Trophoblast cell (in vitro differentiated cells and primary cell): ENCODE data around the gene MYO1E.

Experiments
- DNase-seq, 2 donors: peaks; one replicate each; pipeline ENCODE4 v3.0.0-alpha.2; 2016
- H2AFZ ChIP-seq: 2 replicates; pipeline ENCODE4 v1.6.1; 2013; ENCODE audit warnings: low read length, moderate library complexity, mild to moderate bottlenecking; ENCODE audit not compliant: insufficient read depth, poor library complexity
- H2AK5ac ChIP-seq: 2 replicates; pipeline ENCODE4 v1.6.1; 2013; ENCODE audit warnings: mild to moderate bottlenecking, low read length
- H2BK120ac ChIP-seq: 2 replicates; pipeline ENCODE4 v1.6.1; 2013; ENCODE audit warnings: low read length, mild to moderate bottlenecking, moderate library complexity; ENCODE audit not compliant: insufficient read depth, poor library complexity
- H2BK12ac ChIP-seq: 2 replicates; pipeline ENCODE4 v1.6.1; 2013; ENCODE audit warnings: mild to moderate bottlenecking, low read length, moderate library complexity
- H2BK5ac ChIP-seq: 2 replicates; pipeline ENCODE4 v1.6.1; 2013; ENCODE audit warnings: low read length, low read depth, moderate library complexity, mild to moderate bottlenecking; ENCODE audit not compliant: poor library complexity
- H3K14ac ChIP-seq: 2 replicates; pipeline ENCODE4 v1.6.1; 2013; ENCODE audit warnings: mild to moderate bottlenecking, low read length
- H3K18ac ChIP-seq: 2 replicates; pipeline ENCODE4 v1.6.1; 2013; ENCODE audit warnings: mild to moderate bottlenecking, low read length
- H3K23ac ChIP-seq: 2 replicates; pipeline ENCODE4 v1.6.1; 2013; ENCODE audit warnings: low read length
- H3K27ac ChIP-seq: 2 replicates; pipeline ENCODE4 v1.5.1; 2013; ENCODE audit warnings: low read depth, mild to moderate bottlenecking, inconsistent platforms, low read length, moderate library complexity
- H3K27me3 ChIP-seq: 2 replicates; pipeline ENCODE4 v1.6.1; 2013; ENCODE audit warnings: inconsistent platforms, mild to moderate bottlenecking, low read length, moderate library complexity; ENCODE audit not compliant: insufficient read depth
- H3K36me3 ChIP-seq, 2 experiments: 1 replicate in 1 of 2; 2 replicates in 1 of 2; pipeline ENCODE4 v1.6.1; 2013; ENCODE audit warnings: low read length in 2 of 2, mild to moderate bottlenecking in 2 of 2, moderate library complexity in 1 of 2; ENCODE audit not compliant: insufficient read depth in 2 of 2, control insufficient read depth in 1 of 2
- H3K4ac ChIP-seq: 2 replicates; pipeline ENCODE4 v1.6.1; 2013; ENCODE audit warnings: low read depth, mild to moderate bottlenecking, low read length, moderate library complexity
- H3K4me1 ChIP-seq, 2 experiments: 1 replicate in 1 of 2; 2 replicates in 1 of 2; pipeline ENCODE4 v1.6.1; 2013; ENCODE audit warnings: low read length in 2 of 2, mild to moderate bottlenecking in 2 of 2, moderate library complexity in 1 of 2; ENCODE audit not compliant: insufficient read depth in 2 of 2, control insufficient read depth in 1 of 2
- H3K4me2 ChIP-seq: 2 replicates; pipeline ENCODE4 v1.6.1; 2013; ENCODE audit warnings: inconsistent platforms, mild to moderate bottlenecking, low read length, moderate library complexity
- H3K4me3 ChIP-seq: 2 replicates; pipeline ENCODE4 v1.5.1; 2013; ENCODE audit warnings: mild to moderate bottlenecking, low read depth, low read length, inconsistent platforms
- H3K79me1 ChIP-seq: one replicate; pipeline ENCODE4 v1.6.1; 2013; ENCODE audit warnings: low read length
- H3K79me2 ChIP-seq: 2 replicates; pipeline ENCODE4 v1.6.1; 2013; ENCODE audit warnings: low read length, mild to moderate bottlenecking; ENCODE audit not compliant: control insufficient read depth, insufficient read depth, poor library complexity
- H3K9ac ChIP-seq: 2 replicates; pipeline ENCODE4 v1.6.1; 2013; ENCODE audit warnings: mild to moderate bottlenecking, low read length
- H3K9me3 ChIP-seq: 2 replicates; pipeline ENCODE4 v1.6.1; 2013; ENCODE audit warnings: low read depth, mild to moderate bottlenecking, control low read depth, inconsistent platforms, low read length; ENCODE audit not compliant: insufficient read depth
- H4K12ac ChIP-seq: 2 replicates; pipeline ENCODE4 v1.6.1; 2013; ENCODE audit warnings: low read depth, mild to moderate bottlenecking, low read length, moderate library complexity
- H4K8ac ChIP-seq: 2 replicates; pipeline ENCODE4 v1.6.1; 2013; ENCODE audit warnings: low read depth, mild to moderate bottlenecking, low read length, moderate library complexity
- H4K91ac ChIP-seq: one replicate; pipeline ENCODE4 v1.6.1; 2013; ENCODE audit warnings: low read depth, mild to moderate bottlenecking, low read length, moderate library complexity
- WGBS: extraction: QIAGEN DNeasy Blood & Tissue Kit; methylation state at CpG from one replicate; pipeline ENCODE4 v1.1.7; 2013; ENCODE audit warnings: missing lambda C conversion rate; ENCODE audit not compliant: insufficient read length, insufficient coverage; ENCODE audit errors: extremely low coverage; 5-methylcytosine and 5-hydroxymethylcytosine counted together

MYO1E gene

GRCh38 chr15:59373215-59373614 is 544 bp upstream of the MYO1E start:
- Histone ChIP-seq H3K23ac (no peak overlapping the region), H2BK120ac (no peak overlapping the region), H2BK12ac (no peak overlapping the region), H3K9ac (peak overlapping the region; percentile 18), H3K18ac (no peak overlapping the region), H4K12ac (no peak overlapping the region), H2BK5ac (peak overlapping the region; percentile 5), H2AFZ (peak overlapping the region; percentile 1), H3K27me3 (no peaks in the 10 kb centered on the region), H3K4me2 (peak overlapping the region; percentile 65), H4K91ac (no peak overlapping the region), H3K4ac (no peak overlapping the region), H3K36me3 (no peaks in the 10 kb centered on the region), H2AK5ac (no peak overlapping the region), H3K79me1 (peaks cover 5% of the 10 kb centered on the region), H3K79me2 (peaks cover 11% of the 10 kb centered on the region), H3K9me3 (no peaks in the 10 kb centered on the region), H3K4me3 (no peak overlapping the region), H3K14ac (no peak overlapping the region), H4K8ac (no peak overlapping the region), H3K4me1 (peaks cover 4 to 7% of the 10 kb centered on the region in 2 experiments), H3K27ac (peak overlapping the region; percentile 29)
- no CpG with 5 or more reads among the region's 6 CpGs for WGBS
- DNase-seq: no peak

- Histone ChIP-seq H2BK5ac (peak overlapping the region; percentile 44), H3K18ac (peak overlapping the region; percentile 21), H3K4me2 (peak overlapping the region; percentile 64), H3K36me3 (no peaks in the 10 kb centered on the region), H4K12ac (peak overlapping the region; percentile 22), H3K23ac (no peak overlapping the region), H3K4ac (peak overlapping the region; percentile 43), H3K27ac (peak overlapping the region; percentile 75), H2AK5ac (peak overlapping the region; percentile 37), H3K79me1 (peaks cover 5% of the 10 kb centered on the region), H2AFZ (peak overlapping the region; percentile 89), H3K27me3 (no peaks in the 10 kb centered on the region), H2BK120ac (peak overlapping the region; percentile 36), H4K91ac (peak overlapping the region; percentile 42), H3K9me3 (no peaks in the 10 kb centered on the region), H2BK12ac (peak overlapping the region; percentile 16), H3K4me1 (peaks cover 4 to 7% of the 10 kb centered on the region in 2 experiments), H3K79me2 (peaks cover 11% of the 10 kb centered on the region), H3K4me3 (peak overlapping the region; percentile 94), H4K8ac (peak overlapping the region; percentile 23), H3K9ac (peak overlapping the region; percentile 87), H3K14ac (peak overlapping the region; percentile 67)
- peak; percentile 64 to 79 for DNase-seq
- WGBS: no CpG with 5 or more reads among the region's 93 CpGs
Measured at GRCh38 chr15:59371458-59372351, 966 bp downstream of the MYO1E start.

GRCh38 chr15:59369597-59369996 is 3.1 kb downstream of the MYO1E start:
- no CpG with 5 or more reads among the region's 2 CpGs for WGBS

GRCh38 chr15:59367022-59367451 is 5.6 kb downstream of the MYO1E start:
- Histone ChIP-seq H3K14ac (no peak overlapping the region), H2BK12ac (no peak overlapping the region), H3K79me1 (peaks cover 2% of the 10 kb centered on the region), H3K4me3 (no peak overlapping the region), H4K91ac (no peak overlapping the region), H3K36me3 (no peaks in the 10 kb centered on the region), H3K23ac (no peak overlapping the region), H3K4me2 (no peak overlapping the region), H3K27me3 (no peaks in the 10 kb centered on the region), H2AFZ (no peak overlapping the region), H3K18ac (no peak overlapping the region), H3K27ac (no peak overlapping the region), H3K9me3 (no peaks in the 10 kb centered on the region), H3K9ac (no peak overlapping the region), H4K12ac (no peak overlapping the region), H3K79me2 (peaks cover 6% of the 10 kb centered on the region), H3K4me1 (peaks cover 4 to 7% of the 10 kb centered on the region in 2 experiments), H3K4ac (no peak overlapping the region), H2BK5ac (no peak overlapping the region), H2AK5ac (no peak overlapping the region), H2BK120ac (no peak overlapping the region), H4K8ac (no peak overlapping the region)
- peak in 1 of 2 donors; percentile 65 for DNase-seq
- no CpG with 5 or more reads among the region's 5 CpGs for WGBS

More at GRCh38 chr15:59369597-59369996, 3.1 kb downstream of the MYO1E start:
- Histone ChIP-seq H3K9ac (no peak overlapping the region), H3K18ac (no peak overlapping the region), H3K79me2 (peaks cover 11% of the 10 kb centered on the region), H3K27me3 (no peaks in the 10 kb centered on the region), H3K36me3 (no peaks in the 10 kb centered on the region), H3K23ac (no peak overlapping the region), H4K12ac (no peak overlapping the region), H4K91ac (no peak overlapping the region), H2BK5ac (no peak overlapping the region), H3K9me3 (no peaks in the 10 kb centered on the region), H3K4me1 (peaks cover 4 to 7% of the 10 kb centered on the region in 2 experiments), H3K4me2 (no peak overlapping the region), H3K79me1 (peaks cover 5% of the 10 kb centered on the region), H2BK12ac (no peak overlapping the region), H4K8ac (no peak overlapping the region), H3K4ac (no peak overlapping the region), H2AFZ (no peak overlapping the region), H2AK5ac (no peak overlapping the region), H2BK120ac (no peak overlapping the region), H3K4me3 (no peak overlapping the region), H3K14ac (no peak overlapping the region), H3K27ac (no peak overlapping the region)
- DNase-seq: peak in 1 of 2 donors; percentile 36
